SW 1271 (cell line): ENCODE results near the gene PKP4.

Experiments
- DNase-seq, 2 experiments: peaks; one replicate each; lab custom pipeline; 2025; lab: John Stamatoyannopoulos, UW

The PKP4 gene

DNA sequence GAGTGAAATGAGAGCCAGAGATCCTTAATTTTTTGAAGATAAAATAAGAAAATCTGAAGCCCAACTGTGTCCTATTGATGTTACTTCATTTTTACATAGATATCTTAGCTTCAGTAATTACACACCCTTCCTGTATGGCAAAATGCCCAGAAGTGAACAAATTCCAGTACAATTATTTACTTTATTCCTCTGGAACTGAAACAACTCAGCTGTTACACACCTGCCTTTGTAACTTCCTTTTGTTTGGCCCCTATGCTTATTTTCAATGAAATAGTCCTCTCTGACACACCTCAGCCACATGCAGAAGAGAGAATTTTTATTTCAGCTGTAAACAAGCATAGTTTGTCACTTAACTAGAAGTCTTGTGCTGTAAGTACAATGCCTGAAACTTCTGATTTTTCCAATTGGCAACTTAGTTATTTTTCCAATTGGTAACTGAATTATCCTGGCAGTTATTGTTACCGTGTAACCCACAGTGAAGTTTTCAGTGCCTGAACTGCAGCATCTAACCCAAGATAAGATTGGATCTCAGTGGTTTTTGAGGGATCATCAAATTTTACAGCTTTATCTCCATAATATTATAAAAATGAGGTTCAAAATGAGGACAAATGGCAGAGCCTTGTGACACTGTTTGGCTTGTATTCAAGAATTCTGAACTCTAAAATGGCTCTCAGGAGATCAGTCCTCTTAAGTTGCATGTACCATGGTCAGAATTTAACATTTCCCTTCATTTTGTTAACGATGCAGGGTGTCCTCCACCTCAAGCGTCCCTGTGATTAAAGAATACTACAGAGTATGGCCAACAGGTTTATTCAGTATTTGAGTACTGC is 82.6 kb downstream of the PKP4 start:
- peak; percentile 25 to 74 for DNase-seq

DNA sequence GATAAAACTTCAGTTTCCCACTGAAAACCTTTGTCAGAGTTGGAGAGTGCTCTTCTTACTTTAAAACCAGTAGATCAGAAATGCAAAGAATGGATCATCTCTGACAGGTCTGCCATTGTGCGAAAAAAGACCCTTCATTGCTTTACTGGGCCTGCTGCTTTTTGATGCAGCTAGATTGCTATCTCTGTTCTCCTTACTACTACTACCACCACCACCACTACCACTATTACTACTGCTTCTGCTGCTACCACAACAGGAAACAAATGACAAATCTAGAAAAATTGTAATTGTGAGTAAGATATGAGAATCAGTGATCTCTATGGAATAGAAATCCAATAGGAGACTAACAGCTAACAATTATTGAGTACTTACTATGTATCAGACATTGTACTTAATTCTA is 85.8 kb downstream of the PKP4 start:
- no peak for DNase-seq

DNA sequence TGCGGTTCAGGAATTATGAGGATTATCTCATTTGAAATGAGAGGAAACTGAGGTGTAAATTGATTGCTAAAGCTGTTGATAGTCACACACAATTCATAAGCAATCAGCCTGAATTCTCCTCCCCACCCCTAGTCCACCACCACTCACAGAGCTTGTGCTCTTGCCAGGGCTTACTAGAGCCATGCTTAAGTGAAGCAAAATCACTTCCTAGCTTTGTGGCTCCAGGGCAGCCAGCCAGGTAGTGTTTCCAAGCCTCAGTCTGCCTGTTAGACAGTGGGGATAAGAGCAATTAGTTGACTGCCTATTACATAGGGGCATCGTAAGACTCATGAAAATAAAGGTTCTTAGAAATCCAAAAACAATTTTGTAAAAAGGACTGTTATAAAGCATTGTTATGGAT is 87.2 kb downstream of the PKP4 start:
- no peak for DNase-seq

DNA sequence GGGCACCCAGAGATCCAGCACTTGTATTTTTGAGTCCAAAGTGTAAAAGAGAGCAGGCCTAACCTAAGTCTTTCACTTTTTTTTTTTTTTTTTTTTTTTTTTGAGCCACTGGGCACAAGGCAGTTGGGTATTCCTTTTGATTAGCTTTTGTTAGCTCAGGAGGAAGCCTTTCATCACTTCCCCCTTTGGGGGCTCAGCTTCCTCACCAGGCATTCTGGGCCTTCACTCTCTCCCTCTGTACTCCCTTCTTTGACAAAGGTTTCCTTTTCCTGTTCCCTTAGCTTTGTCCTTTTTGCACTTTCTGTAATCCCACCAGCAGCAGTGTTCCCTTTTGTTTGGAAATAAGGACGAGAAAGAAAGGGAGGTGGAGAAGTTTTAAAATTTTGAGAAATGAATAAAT is 88.2 kb downstream of the PKP4 start:
- no peak for DNase-seq

DNA sequence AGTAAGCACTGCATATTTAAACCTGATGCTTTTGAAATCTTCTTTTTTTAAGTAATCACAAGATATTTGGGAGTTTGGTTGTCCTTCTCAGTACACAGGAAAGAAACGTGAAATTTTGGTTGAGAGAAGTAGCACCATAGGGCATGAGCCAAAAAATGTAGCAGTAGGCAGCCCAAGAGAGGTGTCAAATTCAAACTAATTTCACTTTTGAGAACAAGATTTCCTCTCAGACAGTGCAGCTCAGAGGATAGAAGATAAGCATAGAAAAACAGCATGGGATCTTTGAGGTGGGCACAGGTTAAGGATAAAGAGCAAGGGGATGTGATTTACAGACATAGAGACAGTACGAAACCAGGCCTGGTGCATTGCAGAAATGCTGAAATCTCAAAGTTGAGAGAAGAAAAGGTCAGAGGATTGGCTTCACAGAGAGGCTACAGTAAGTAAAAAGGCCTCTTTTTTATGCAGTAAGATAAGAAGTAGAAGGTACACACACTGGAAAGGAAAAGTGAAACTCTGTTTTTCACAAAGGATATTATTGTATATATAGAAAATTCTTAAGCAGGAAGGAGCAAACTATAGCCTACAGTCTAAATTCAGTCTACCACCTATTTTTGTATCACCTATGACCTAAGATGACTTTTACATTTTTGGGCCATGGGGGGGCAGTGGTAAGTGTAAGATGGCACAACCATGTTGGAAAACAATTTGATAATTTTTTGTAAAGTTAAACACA is 89.8 kb downstream of the PKP4 start:
- no peak for DNase-seq

DNA sequence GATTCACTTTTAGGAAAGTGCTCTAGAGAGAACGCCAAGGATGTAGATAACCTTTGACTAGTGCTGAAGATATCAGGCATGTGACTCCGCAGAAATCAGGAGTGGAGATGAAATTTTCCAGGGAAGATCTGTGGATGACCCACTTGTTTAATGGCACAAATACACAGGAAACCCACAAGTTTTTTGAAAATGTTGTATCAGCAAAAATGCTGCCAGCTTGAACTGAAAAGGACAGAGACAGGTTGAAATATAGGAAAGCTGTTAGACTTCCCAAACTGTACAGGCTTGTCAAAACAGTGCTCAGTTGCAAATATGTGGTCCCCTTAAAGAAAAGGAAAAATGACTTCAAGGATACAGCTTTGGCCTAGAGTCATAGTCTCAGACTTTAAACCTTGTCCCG is 96.5 kb downstream of the PKP4 start:
- DNase-seq: no peak

DNA sequence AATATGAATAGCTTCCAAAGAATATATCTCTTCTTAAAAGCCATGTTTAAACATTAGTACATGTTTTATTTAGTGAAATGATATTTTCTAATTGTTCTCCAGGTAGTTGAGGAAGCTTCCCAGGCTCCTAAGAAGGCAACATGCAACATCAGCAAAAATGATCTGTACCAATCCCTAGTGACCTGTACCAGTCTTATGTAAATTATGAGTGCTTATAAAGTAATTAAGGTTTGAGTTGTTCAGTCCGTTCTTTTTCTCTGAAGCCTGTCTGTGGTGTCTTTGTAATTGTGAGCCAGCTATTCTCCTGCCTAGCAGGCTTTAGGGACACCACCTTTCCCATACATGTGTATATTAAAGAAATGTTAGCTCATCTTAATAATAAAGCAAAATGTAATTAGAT is 98.2 kb downstream of the PKP4 start:
- no peak for DNase-seq

DNA sequence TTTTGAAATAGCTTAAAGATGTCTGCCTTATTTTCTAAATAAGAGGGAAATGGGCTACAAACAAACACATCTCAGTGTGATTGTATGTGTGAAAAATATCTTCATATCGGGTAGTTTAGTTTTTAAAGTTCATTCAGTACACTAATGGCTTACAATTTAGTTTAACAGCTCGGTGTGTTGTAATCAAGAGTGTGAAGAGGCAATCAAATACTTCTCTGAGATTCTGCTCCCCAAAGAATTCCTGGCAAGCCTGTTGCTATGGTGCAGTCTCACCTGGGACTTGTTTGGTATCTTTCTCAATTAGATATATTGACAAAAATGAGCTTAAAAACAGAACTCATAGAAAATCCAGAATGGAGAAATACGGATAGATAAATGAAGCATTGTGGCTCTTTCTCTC is 99.4 kb downstream of the PKP4 start:
- DNase-seq: no peak

DNA sequence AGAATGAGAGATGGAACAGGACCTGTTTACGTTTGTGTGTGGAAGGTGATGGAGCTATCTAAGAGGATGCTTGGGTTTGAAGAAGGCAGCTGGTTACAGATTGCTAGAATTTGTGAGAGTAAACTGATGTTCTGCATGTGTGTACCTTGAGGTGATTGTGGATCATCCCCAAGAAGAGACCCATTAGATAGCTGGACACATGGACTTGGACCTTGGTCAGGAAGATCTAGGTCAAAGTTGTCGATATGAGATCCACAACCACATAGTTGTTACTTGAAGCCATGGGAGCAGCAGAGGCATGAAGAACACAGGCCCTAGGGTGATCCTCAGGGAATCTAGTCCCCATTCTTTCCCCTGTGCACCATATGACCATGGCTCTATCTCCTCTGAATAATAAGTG is 101.0 kb downstream of the PKP4 start:
- no peak for DNase-seq

DNA sequence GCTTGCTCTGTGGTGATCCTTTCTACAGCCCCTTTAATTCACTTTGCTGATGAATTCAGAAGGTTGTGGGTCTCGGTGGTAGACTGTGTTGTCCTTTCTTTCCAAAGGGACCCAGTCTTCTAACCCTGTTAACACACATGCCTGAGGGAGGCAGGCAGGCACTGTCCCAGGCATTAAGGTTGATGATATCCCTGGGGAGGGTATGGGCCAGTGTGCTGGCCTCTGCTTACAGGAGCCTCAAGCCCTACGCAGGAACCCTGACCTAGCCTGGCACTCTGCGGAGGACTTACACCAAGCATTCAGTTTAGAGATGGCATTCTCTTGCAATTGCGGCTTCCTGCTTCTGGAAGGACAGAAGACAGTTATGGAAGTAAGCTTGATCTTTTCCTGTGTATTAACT is 102.5 kb downstream of the PKP4 start:
- no peak for DNase-seq

DNA sequence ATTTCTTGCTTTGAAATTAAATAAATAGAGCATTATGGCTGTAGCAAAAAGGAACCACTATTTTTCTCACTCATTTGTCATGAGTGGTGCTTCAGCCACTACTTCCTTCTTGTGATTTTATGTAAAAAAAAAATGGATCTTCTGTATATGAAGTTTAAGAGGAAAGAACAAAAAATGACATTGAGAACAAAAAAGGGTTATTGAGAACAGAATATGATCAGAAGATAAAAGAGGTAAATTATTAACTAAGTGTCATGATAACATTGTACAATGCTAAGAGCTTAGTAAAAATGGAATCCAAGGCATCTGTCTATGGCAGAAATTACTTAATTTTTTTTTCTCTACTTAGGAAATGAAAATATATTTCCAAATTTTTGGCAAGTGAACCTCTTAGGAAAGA is 103.5 kb downstream of the PKP4 start:
- no peak for DNase-seq

DNA sequence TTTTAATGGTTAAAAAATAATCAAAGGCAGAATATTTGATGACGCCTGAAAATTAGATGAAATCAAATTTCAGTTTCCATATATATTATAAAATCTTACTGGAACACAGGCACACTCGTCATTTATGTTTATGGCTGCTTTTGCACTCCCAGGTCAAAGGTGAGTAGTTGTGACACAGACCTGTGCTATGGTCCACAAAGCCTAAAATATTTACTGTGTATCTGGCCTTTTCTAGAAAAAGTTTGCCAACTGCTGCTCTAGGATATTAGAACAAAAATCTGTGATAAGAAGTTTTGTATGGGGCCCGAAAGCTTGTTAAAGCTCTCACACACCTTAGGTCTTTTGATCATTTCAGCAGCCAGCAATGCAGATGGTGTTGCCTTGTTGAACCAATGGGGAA is 104.3 kb downstream of the PKP4 start:
- no peak for DNase-seq

DNA sequence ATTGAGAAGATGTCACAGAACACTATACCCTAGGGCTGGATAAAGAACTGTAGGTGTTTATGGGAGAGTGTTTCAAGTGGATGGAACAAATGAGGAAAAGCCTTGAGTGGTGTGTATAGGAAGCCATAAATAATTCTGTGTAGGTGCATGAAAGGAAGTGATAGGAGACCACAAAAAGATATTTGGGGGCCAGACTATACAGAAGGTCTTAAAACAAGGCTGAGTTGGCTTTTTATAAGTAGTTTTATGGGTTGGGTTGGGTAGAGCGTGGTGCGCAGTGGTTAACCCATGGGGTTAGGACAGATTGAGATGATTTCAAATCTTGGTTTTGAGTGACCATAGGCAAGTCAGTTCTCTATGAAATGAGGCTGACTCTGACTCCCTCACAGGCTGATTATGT is 110.5 kb downstream of the PKP4 start:
- no peak for DNase-seq

DNA sequence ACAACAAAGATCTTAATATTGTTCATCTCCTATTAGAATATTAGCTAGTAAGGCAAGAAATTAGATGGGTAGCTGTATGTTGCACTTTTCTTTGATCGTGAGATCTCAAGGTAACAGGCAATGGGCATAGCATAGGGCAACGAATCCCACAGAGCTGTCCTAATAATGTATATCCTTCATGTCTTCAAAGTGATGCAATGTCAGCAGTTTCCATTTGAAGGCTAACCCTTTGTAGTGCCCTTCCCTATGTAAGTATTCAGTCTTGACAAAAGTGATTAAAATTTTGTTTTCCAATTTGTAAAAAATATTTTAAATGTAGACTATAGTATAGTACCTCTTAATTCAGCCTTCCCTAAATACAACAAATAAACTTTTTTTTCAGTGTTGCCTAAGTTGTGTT is 112.5 kb downstream of the PKP4 start:
- no peak for DNase-seq

DNA sequence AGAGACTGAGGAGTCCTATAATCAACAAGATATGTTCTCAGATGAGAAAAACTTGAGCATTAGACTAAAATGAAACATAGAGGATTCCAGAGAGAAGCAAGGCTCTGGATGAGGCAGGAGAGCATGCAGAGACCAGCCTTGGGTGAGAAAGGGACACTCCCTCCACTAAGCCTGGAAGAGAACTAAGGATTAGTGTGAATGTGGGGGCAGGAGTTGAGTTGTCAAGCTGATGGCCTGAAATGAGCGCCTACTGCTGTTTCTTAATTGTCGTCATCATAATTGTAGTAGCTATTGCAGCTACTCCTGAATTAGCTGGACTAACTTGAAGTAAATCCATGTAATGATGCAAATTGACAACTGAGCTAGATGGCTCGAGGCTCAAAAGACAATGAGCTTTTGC is 114.1 kb downstream of the PKP4 start:
- DNase-seq: no peak

DNA sequence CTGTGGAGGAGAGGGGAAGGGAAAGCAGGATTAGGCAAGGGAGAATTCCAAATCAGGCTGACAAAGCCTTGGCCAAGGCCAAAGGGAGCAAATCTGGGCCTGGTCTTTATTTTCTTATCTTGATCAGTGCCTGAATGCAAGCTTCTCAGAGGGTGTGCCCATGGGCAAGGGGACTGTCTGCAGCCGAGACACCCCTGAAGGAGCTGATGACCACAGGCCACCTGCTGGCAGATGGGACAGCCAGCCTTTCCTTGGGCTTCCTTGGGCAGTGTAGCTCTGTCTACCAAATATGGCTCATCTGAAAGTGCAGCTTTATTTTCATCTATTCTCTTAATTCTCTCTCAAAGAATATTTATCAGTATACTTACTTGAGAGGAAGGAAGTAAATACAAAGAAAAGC is 117.0 kb downstream of the PKP4 start:
- peak in 1 of 2 experiments; percentile 5 for DNase-seq

DNA sequence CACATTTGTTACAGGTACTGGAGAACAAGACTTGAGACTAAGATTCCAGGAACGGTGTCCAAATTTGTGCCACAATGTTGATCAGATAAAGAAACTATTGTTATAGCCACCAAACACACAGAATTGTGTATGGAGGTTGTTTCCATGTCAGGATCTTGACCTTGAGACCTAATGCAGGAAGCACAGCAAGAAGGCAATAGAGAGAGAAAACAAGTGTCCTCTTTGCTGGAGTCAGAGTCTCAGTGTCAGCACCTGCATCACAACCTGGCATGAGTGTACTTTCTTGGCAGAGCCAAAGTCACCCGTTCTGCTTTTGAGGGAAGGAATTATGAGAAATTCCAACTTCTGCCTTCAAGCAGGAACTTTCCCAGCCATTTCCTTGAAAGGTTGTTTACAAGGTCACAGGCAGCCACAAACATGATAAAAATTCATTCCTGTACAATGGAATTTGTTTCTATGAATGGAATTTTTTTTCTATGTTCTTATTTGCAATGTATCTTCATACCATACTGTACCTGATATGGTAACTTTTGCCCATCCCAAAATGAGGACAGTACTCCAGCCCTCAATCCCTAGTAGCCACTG is 118.4 kb downstream of the PKP4 start:
- peak in 1 of 2 experiments; percentile 31 for DNase-seq

DNA sequence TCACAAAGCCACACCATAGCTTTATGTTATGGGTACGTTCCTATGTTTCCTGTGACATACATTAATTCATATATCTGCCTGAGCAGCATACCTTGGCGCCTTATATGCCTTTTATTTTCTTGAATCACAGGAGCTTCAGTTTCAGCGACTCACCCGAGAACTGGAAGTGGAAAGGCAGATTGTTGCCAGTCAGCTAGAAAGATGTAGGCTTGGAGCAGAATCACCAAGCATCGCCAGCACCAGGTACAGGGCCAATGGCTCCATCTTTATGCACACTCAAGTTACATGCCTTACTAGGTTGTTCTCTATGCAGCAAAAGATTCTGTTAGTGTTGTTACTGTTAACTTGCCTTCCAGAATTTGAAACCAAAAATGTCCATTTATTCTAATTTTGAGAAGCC is 120.4 kb downstream of the PKP4 start:
- DNase-seq: no peak

DNA sequence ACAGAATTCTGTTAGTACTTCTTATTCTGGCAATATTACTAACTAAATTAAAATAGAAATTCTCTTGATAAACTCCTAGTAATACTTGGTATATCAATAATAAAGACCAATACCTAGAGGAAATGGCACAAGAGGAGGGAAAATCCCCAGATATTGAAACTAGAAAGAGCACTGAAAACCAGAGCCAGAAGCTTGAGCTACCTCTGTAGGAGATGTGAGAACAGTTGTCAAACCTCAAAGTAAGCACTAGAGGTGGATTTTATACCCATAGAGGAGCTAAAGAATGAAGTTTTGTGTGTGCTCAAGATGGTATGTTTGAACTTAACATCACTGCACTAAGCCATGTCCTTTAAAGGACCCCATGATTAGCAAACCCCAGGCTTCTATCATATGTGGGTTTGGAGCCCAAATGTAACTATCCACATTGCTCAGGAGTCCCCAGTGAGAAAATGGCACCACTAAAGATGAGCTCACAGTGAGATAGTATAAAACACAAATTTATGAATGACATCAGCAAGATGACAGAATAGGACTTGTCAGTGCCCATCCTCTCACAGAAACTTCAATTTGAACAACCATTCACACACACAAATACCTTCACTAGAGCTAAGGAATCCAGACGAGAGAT is 122.1 kb downstream of the PKP4 start:
- DNase-seq: no peak

DNA sequence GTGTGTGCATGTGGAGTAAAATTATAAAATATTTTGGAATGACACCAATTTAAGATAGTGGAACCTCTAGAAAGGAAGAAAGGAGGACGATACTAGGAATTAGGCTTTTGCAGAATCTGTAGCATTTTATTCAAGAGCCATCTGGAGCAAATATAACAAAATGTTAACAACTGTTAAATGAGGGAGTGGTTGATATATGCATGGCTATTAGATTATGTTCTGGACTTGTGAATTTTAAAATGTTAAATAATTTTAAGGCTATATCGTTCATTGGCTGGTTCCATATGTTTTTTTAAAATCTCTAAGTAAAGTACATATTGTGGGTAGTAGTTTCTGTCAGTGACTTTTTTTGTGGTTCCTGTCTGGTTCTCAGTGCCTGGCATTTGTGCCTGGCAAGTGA is 123.2 kb downstream of the PKP4 start:
- DNase-seq: no peak

DNA sequence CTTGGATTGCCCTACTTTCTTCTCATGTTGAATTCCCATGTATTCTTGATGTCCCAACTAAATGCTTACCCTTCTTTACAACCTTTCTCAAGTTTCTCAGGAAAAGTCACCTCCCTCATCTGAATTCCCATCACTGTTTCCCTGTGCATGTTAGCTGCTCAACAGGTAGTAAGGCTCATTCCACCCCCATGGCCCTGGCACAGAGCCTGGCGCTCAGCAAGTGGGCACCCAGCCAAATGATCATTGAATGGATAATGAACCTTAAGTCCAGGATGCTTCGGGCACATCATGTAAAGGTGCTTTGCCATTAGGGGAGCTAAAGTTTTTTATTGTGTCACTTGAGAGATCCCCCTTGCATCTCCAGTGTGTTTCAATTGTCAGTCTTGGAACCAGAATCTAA is 124.0 kb downstream of the PKP4 start:
- DNase-seq: no peak

DNA sequence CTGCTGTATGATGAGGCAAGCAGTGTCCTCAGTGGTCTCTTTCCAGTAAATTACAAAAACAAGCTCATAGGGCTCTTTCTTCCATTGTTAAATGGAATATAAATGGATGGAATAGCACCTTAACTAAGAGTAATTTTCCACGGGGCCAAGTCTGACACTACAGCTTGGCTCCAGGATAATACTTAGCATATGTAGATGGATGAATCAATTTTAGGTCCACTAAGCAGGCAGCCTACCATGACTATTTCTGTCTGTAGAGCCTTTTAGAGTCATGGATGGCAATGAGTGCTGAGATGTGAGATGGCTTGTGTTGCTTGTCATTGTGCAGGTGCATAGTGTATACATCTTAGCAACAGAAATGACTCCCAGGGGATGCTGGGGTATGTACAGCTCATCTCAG is 125.9 kb downstream of the PKP4 start:
- DNase-seq: no peak

DNA sequence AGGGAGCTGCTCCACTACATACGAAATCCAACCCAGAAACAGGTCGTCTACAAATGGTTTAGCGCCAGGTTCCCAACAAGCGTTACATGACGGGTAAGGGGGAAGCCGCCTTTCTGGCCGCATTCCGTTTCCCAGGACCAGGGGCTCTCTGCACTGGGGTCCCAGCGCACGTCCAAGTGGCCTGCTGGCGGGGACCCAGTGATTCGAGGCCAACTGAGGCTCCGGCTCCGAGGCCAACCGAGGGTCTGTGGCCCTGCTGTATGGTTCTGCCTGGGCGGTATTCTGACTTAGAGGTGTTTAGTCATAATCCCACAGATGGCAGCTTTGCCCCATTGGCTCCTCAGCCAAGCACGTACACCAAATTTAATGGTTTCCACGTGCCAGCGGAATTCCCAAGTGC is 127.2 kb downstream of the PKP4 start:
- no peak for DNase-seq
